ENCODE measurements around the gene TEX19. TPM values are rescaled to one million over a fixed set of nuclear protein-coding genes. Genes with fewer than 3 reads are reported as not detected.

TEX19 gene
- total and polyA plus RNA-seq, 10 of the 15 experiments (the other 5 are each of a cell fraction or from before 2014, with no cell fraction given), result 0.03 to 0.32 (median 0.13) TPM; not detected in 3

GRCh38 chr17:82317394-82318168 lies 41.5 kb upstream of the TEX19 start, which contains the start of gene CD7:
Gene CD7 (minus strand): TSS chr17:82317608. CDS start chr17:82317495, 113 bp downstream.
- TF ChIP-seq EED (IDR thresholded peaks at IDR 0.05; ENCODE audit: low read depth) (no peak), POLR2A (IDR thresholded peaks at IDR 0.05; ENCODE audit: low read depth, low read length) (peak; percentile 31; the same call in 1 of the 2 replicates), GATAD2B (conservative IDR thresholded peaks at IDR 0.05; ENCODE audit: low read depth) (no peak), GABPA (IDR thresholded peaks at IDR 0.05; ENCODE audit: low read depth) (no peak), IRF3 (IDR thresholded peaks at IDR 0.05) (no peak), CHD4 (IDR thresholded peaks at IDR 0.05) (no peak)
- no peak within 1 kb of the TSS for H3K27ac ChIP-seq (ENCODE audit: control insufficient read depth, insufficient read depth)
- DNase-seq (ENCODE audit: low read depth, low spot score), result no peak
- SMC1A ChIA-PET (ENCODE audit: uncharacterized antibody, unreplicated experiment), result interaction anchor here (2.2 kb wide), 1 partner anchor 16 kb away, joined by 10 read pairs; no protein-coding TSS in a partner anchor
- H3K4me2 ChIP-seq (ENCODE audit: control insufficient read depth, insufficient read depth), result no peak within 1 kb of the TSS
- no TSS peak for BruUV-seq (replicated peaks)
- peaks cover 0 to 2% of the 10 kb centered on the region in 2 experiments; a peak in 3 of 4 replicates for H3K27me3 ChIP-seq (replicated peaks in 1 of 2; ENCODE audit: control insufficient read depth in 2 of 2, insufficient read depth in 2 of 2, low read length in 1 of 2)
- no peaks in the 10 kb centered on the region for H3K36me3 ChIP-seq (ENCODE audit: control insufficient read depth in 2 of 2, insufficient read depth in 2 of 2, low read length in 1 of 2)
- RAD21 ChIA-PET (ENCODE audit: unreplicated experiment), result interaction anchor here (2.4 kb wide), 1 partner anchor 15 kb away, joined by 7 read pairs; no protein-coding TSS in a partner anchor
- in situ Hi-C loops (cut with MboI) (no loop called here), intact Hi-C loops (cut with micrococcal nuclease; ENCODE audit: unreplicated experiment) (no loop called here)
- CTCF ChIA-PET, result interaction anchor here (0.6 to 2.0 kb wide), 5 partner anchors 12 to 82 kb away, joined by 3 to 5 read pairs (median 3); no protein-coding TSS in a partner anchor
- H3K9me3 ChIP-seq (replicated peaks; ENCODE audit: control insufficient read depth, insufficient read depth, low read length), result no peaks in the 10 kb centered on the region; the same call in 2 of the 3 replicates
- no peaks in the 10 kb centered on the region for H4K20me1 ChIP-seq (ENCODE audit: control insufficient read depth, insufficient read depth)
- no peak within 1 kb of the TSS for H2AFZ ChIP-seq (ENCODE audit: control insufficient read depth, low read depth, low read length)
- H3K4me1 ChIP-seq (ENCODE audit: control insufficient read depth, insufficient read depth, low read length), result no peaks in the 10 kb centered on the region
- no peak for ATAC-seq
- POLR2A ChIA-PET, result interaction anchor here (0.5 to 0.8 kb wide), 2 partner anchors 19 to 44 kb away, joined by 3 read pairs; partner anchors contain the start of gene CSNK1D
- H3K4me3 ChIP-seq, result no peak within 1 kb of the TSS
- H3K9ac ChIP-seq (ENCODE audit: control insufficient read depth, insufficient read depth, low read length), result no peak within 1 kb of the TSS
- FAIRE-seq, result no peak
- 67% methylated on average over 25 of the region's 26 CpGs for WGBS (ENCODE audit: insufficient coverage, insufficient replicate concordance, low lambda C conversion rate, missing lambda C conversion rate)
- H3K79me2 ChIP-seq (ENCODE audit: control insufficient read depth, insufficient read depth, low read length), result no peaks in the 10 kb centered on the region
